GM12873 (cell line): ENCODE results near the gene PORCN.

ENCODE experiments used
- TF ChIP-seq, protein P1 (sequence below): IDR thresholded peaks from 2 replicates; pipeline ENCODE4 v1.5.1; 2012; ENCODE audit warnings: low read depth, mild to moderate bottlenecking, moderate library complexity, low read length, control low read depth; ENCODE audit not compliant: insufficient read depth; ENCODE audit errors: missing control alignments

The PORCN gene

DNA sequence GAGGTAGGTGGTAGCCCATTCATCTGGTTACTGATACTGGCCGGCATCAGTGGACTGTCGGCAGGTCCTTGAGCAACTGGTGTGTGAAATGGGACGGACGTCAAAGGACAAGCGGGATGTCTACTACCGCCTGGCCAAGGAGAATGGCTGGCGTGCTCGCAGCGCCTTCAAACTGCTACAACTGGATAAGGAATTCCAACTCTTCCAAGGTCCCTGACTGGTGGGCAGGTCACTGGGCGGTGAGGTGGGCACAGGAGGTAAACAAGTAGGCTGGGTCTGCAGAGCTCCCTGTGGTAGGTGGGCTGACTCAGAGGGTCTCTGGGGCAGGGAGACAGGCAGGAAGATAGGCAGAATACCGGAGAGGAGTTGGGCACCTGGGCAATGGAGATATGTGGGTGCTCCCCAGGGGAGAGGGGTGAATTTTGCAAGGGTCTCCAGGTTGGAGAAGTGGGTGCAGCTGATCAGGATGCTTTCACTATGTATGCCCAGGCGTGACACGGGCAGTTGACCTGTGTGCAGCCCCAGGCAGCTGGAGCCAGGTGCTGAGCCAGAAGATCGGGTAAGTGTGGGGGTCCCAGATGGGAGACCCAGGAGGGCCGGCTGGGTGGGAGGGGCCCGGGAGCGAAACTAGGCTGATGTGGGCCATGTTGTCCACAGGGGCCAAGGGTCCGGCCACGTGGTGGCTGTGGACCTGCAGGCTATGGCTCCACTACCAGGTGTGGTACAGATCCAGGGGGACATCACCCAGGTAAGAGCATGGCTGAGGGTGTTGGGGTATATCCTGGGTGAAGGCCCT is 30.6 kb upstream of the PORCN start:
- TF ChIP-seq, protein P1, sequence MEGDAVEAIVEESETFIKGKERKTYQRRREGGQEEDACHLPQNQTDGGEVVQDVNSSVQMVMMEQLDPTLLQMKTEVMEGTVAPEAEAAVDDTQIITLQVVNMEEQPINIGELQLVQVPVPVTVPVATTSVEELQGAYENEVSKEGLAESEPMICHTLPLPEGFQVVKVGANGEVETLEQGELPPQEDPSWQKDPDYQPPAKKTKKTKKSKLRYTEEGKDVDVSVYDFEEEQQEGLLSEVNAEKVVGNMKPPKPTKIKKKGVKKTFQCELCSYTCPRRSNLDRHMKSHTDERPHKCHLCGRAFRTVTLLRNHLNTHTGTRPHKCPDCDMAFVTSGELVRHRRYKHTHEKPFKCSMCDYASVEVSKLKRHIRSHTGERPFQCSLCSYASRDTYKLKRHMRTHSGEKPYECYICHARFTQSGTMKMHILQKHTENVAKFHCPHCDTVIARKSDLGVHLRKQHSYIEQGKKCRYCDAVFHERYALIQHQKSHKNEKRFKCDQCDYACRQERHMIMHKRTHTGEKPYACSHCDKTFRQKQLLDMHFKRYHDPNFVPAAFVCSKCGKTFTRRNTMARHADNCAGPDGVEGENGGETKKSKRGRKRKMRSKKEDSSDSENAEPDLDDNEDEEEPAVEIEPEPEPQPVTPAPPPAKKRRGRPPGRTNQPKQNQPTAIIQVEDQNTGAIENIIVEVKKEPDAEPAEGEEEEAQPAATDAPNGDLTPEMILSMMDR, result no peak

DNA sequence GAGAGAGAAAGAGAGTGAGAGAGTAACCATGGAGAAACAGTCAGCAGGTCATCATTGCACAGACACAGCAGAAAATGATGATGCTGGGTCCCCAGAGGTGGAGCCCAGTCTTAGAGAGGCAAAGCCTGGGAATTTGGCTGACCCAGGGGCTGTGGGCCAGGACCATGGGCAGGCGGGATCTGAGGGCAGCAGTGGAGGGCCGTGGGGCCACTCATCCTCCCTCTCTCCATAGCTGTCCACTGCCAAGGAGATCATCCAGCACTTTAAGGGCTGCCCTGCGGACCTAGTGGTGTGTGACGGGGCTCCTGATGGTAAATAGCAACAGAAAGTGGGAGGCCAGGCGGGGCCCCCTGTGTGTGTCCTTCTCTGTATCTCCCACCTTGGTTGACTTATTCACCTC is 30.0 kb upstream of the PORCN start:
- TF ChIP-seq, protein P1, result no peak

DNA sequence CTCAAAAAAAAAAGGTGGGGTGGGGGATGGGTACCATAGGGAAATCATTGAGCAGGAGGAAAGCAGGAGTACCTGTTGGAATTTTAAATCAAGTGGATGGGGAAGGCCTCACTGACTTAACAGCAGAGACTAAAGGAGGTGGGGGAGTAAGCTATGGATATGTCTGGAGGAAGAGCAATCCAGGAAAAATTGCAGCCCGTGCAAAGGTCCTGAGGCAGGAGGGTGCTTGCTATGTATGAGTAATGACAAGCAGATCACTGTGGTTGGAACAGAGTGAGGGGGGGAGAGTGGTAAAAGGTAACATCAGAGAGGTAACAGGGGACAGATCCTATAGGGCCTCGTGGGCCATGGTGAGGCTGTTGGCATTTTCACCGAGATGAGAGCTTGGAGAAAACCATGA is 28.6 kb upstream of the PORCN start:
- TF ChIP-seq, protein P1, result no peak

DNA sequence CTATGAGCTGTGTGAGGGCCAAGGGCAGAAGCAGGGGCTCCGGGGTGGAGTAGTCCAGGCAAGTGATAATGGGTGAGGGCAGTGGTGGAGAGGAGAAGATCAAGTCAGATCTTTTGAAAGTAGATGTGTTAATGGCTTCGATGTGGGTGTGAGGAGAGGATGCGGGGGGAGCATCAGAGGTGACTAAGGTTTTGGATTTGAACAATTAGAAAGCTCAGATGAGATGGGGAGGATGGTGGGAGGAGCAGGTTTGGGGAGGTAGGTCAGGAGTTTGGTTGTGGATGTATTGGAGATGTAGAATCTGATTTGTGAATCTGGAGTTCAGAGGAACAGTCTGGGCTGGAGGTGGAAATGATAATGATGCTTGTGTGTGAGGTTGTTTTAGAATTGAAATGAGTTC is 28.2 kb upstream of the PORCN start:
- TF ChIP-seq, protein P1, result no peak

DNA sequence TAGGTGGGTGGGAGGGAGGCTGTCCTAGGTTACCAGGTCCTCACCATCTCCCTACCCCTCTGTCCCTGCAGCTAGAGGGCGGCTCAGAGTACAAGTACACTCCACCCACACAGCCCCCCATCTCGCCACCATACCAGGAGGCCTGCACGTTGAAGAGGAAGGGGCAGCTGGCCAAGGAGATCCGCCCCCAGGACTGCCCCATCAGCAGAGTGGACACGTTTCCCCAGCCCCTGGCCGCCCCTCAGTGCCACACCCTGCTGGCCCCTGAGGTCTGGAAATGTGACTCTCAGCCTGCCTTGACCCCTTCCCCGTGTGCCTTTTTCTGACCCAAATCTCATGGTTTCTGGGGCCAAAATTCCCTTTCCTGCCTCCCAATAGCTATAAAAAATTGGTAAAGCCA is 26.3 kb upstream of the PORCN start:
- TF ChIP-seq, protein P1, result no peak

DNA sequence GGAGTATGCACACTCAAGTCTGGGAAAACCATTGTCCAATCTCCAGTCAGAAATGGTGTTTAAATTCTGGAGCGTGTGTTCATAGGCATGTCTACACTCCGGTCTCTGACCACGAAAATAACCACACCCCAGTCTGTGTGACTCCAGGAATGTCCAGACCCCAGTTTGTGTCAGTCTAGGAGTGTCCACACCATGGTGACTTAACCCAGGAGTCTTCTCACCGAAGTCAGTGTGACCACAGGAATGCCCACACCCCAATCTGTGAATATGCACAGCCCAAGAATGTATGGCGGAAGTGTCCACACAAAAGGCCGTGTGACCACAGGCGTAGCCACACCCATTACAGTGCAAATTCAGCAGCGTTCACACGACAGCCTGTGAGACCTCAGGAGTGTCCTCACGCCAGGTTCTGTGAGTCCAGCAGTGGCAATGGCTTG is 21.4 kb upstream of the PORCN start:
- TF ChIP-seq, protein P1, result no peak

DNA sequence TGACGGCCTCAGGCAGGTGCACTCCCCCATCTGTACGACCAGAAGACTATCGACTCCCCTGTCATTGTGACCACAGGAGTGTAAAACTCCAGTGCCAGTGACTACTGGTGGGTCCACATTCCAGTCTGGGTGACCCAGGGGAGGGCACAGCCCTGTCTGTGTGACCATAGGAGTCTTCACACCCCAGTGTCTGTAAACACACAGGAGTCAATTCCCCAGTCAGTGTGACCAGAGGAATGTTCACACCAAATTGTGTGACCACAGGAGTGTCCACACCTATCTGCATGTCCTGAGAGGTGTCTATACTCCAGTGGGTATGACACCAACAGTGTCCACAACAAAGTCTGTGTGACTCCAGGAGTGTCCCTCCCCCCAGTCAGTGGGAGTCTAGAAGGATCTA is 20.8 kb upstream of the PORCN start:
- TF ChIP-seq, protein P1, result no peak
